Measurements from ENCODE around the gene PLEKHG4. TPM values are rescaled to one million over a fixed set of nuclear protein-coding genes. Genes with fewer than 3 reads are reported as not detected.

Gene PLEKHG4, protein sequence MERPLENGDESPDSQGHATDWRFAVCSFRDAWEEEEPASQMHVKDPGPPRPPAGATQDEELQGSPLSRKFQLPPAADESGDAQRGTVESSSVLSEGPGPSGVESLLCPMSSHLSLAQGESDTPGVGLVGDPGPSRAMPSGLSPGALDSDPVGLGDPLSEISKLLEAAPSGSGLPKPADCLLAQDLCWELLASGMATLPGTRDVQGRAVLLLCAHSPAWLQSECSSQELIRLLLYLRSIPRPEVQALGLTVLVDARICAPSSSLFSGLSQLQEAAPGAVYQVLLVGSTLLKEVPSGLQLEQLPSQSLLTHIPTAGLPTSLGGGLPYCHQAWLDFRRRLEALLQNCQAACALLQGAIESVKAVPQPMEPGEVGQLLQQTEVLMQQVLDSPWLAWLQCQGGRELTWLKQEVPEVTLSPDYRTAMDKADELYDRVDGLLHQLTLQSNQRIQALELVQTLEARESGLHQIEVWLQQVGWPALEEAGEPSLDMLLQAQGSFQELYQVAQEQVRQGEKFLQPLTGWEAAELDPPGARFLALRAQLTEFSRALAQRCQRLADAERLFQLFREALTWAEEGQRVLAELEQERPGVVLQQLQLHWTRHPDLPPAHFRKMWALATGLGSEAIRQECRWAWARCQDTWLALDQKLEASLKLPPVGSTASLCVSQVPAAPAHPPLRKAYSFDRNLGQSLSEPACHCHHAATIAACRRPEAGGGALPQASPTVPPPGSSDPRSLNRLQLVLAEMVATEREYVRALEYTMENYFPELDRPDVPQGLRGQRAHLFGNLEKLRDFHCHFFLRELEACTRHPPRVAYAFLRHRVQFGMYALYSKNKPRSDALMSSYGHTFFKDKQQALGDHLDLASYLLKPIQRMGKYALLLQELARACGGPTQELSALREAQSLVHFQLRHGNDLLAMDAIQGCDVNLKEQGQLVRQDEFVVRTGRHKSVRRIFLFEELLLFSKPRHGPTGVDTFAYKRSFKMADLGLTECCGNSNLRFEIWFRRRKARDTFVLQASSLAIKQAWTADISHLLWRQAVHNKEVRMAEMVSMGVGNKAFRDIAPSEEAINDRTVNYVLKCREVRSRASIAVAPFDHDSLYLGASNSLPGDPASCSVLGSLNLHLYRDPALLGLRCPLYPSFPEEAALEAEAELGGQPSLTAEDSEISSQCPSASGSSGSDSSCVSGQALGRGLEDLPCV
- 7.0 and 11.4 TPM in 2 replicates for total RNA-seq

DNA sequence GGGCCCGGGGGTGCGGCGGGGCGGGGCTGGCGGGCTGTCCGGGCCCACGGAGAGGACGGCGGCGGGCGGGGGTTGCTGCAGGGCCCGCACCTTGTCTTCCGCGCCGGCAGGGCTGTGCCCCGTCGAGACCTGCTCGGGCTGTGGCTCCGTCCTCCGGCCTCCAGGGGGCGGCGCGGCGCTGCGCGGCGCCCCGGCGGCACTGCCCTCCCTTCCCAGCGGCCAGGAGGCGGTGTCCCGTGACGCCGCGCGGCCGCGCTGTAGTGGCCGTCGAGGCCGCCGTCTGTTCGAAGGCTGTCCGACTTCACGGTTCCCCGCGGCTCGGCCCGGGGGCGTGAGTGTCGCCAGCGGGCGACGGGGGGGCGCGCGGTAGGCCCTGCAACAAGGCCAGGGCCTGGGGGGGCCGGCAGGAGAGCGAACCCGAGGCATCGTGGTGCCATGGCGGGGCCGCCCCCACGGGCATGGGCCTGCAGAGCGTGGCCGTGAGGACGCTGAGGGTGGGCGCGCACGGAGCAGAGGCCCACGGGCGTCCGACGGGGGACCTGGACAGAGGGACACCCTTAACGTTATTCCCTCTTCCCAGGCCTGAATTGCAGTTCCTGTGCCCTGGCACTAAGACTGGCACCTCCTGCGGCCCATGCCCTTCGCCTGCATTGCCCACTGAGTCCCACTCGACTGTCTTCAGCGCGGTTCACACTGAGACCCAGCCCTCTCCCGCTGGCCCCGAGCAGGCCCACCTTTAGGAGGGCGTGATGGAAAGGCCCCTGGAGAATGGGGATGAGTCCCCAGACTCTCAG is at the start of gene PLEKHG4:
TSS of gene PLEKHG4 (plus strand) at position 237 of the 794 bp plus-strand sequence. CDS start at position 750, 513 bp downstream.

DNA sequence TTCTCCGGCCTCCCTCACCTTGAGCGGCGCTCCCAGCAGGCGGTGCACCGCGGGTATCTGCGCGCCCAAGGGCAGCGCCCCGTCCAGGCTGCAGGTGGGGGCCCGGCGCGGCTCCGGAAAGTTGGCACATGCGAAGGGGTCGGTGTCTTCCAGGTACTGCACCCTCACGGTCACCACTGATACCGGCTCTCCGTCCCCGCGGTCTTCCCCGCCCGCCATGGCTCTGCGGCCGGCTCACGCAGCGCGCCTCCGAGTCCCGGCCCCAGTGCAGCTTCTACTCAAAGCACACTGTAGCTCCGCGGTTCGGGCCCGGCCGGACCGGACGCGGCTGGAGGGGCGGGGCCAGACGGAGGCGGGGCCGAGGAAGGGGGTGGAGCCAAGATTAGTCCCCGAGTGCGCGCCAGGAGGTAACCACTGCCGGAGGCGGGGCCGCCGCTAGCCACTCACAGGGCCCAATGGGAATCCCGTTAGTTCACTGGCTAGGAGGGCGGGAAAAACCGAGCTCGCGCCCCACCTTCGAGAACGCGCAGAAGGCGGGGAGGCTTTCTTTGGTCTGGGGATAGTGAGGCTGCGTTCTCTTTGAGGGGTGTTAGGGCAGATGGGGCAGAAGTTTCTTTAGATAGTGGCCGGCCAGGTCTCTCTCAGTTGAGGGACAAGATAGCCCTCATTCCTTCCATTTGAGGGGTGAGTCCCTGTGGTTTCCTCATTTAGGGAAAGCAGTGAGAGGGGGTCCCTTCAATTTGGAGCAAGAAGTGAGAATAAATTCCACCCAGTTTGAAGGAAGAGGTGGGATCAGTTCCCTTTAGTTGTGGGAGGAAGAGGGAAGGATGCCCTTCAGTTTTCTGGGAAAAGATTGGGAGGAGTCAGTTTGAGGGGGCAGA is 31.9 kb upstream of the PLEKHG4 start, which contains the start of gene FHOD1:
TSS of gene FHOD1 (minus strand) at position 290 of the 881 bp plus-strand sequence. CDS start at position 219, 71 bp downstream.

DNA sequence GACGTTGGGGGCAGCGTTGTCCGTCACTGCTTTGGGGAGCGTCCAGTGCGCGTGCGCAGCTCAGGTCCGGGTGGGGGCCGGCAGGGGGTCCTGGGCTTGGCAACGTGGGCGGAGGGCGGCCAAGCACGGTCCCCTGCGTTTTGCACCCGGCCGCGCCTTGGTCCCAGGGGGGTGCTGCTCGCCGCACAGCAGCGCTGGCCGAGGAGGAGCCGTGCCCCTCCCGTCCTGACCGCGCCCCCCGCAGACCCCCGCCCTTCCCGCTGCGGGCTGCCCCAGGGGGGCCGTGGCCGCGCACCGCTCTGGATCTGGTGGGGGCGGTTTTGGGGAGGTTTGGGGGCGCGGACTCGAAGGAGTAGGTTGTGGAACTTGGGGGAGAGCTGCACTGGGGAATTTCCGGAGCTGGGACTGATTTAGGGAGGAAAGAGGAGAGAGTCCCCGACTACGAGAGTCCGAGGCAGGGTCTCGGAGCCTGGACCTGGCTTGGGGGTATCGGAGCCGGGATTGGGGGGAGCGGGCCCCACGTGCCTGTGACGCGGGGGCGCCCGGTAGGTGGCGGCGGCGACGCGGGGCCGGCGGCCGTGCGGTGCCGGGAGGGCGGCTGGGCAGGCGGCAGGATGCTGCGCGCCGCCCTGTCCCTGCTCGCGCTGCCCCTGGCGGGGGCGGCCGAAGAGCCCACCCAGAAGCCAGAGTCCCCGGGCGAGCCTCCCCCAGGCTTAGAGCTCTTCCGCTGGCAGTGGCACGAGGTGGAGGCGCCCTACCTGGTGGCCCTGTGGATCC is 30.7 kb upstream of the PLEKHG4 start, which contains the start of gene SLC9A5:
TSS of gene SLC9A5 (plus strand) at position 579 of the 777 bp plus-strand sequence. CDS start at position 615, 36 bp downstream.

DNA sequence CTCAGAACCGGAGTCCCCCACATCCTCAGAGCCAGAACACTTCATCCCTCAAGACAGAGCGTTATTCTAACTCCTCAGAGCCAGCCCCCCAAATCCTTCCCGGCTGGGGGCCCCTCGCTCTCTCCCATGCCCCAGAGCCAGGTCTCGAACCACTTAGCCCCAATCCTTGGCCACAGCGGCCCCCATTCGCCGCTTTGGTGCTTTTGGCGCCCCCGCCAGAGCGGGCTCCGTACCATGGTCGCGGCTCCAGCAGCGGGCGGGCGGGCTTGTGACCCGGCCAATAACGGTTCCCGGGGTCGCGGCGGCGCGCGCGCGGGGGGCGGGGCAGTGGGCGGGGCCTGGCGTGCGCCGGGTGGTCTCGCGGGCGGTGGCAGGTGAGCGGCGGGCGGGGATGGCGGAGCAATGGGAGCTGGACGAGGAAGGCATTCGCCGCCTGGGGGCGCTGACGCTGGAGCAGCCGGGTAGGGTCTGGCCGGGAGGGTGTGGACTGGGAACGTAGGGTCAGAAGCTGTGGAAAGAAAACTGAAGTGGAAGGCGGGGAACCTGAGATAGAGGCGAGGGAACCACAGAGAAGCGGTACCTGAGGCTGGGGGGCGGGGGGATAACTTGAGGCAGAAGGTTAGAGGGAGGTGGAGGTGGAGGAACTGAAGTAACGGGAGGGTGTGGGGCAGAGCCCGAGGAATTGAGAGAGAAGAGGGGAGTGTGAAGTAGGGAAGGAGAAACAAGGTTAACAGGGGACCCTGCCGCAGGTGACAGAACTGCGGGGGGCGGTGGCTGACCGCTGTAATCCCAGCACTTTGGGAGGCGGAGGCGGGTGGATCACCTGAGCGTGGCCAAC is 47.4 kb downstream of the PLEKHG4 start, which contains the start of the genes KCTD19 and LRRC36:
TSS of gene KCTD19 (minus strand) at position 270 of the 838 bp plus-strand sequence. CDS start at position 236, 34 bp downstream.
TSS of gene LRRC36 (plus strand) at position 344 of the 838 bp plus-strand sequence. CDS start at position 392, 48 bp downstream.

Other genes starting within 250 kb of the PLEKHG4 start
- gene PHAF1, start 169.6 kb upstream of the PLEKHG4 start, total RNA-seq, result 7.9 and 22.1 TPM in 2 replicates
- 1.3 and 4.0 TPM in 2 replicates for gene B3GNT9, start 128.5 kb upstream of the PLEKHG4 start, total RNA-seq
- 12.3 and 15.6 TPM in 2 replicates for gene TRADD, start 119.6 kb upstream of the PLEKHG4 start, total RNA-seq
- gene FBXL8, start 119.6 kb upstream of the PLEKHG4 start, total RNA-seq, result 4.6 and 5.0 TPM in 2 replicates
- gene HSF4, start 114.8 kb upstream of the PLEKHG4 start, total RNA-seq, result 1.9 and 4.0 TPM in 2 replicates
- gene NOL3, start 109.0 kb upstream of the PLEKHG4 start, total RNA-seq, result 6.8 and 13.5 TPM in 2 replicates
- 7.8 and 18.3 TPM in 2 replicates for gene MATCAP1, start 95.6 kb upstream of the PLEKHG4 start, total RNA-seq
- gene EXOC3L1, start 89.4 kb upstream of the PLEKHG4 start, total RNA-seq, result 12.8 and 28.3 TPM in 2 replicates
- gene E2F4, start 87.4 kb upstream of the PLEKHG4 start, total RNA-seq, result 45.2 and 81.6 TPM in 2 replicates
- gene ELMO3, start 80.4 kb upstream of the PLEKHG4 start, total RNA-seq, result 1.3 and 1.4 TPM in 2 replicates
- gene TMEM208, start 52.4 kb upstream of the PLEKHG4 start, total RNA-seq, result 20.3 and 21.5 TPM in 2 replicates
- gene FHOD1, start 32.1 kb upstream of the PLEKHG4 start, total RNA-seq, result 17.5 and 26.0 TPM in 2 replicates
- 0.32 and 0.82 TPM in 2 replicates for gene SLC9A5, start 30.6 kb upstream of the PLEKHG4 start, total RNA-seq
- gene KCTD19, start 47.2 kb downstream of the PLEKHG4 start, total RNA-seq, result 0.16 TPM in 1 of 2 replicates, not detected in the other
- gene LRRC36, start 47.3 kb downstream of the PLEKHG4 start, total RNA-seq, result under 0.01 and 0.38 TPM in 2 replicates
- gene TPPP3, start 114.0 kb downstream of the PLEKHG4 start, total RNA-seq, result 0.13 TPM in 1 of 2 replicates, not detected in the other
- gene ZDHHC1, start 136.9 kb downstream of the PLEKHG4 start, total RNA-seq, result 2.8 and 5.6 TPM in 2 replicates
- 0.16 and 0.38 TPM in 2 replicates for gene HSD11B2, start 151.6 kb downstream of the PLEKHG4 start, total RNA-seq
- 72.7 and 134 TPM in 2 replicates for gene ATP6V0D1, start 201.6 kb downstream of the PLEKHG4 start, total RNA-seq
- not detected in 2 replicates for gene AGRP, start 204.0 kb downstream of the PLEKHG4 start, total RNA-seq
- 45.2 and 144 TPM in 2 replicates for gene RIPOR1, start 249.3 kb downstream of the PLEKHG4 start, total RNA-seq